NT2/D1 (cell line): ENCODE measurements around the gene STK16.
"Not testable (repeated sequence)": the region's sequence is repeated elsewhere in the genome, so short reads cannot be mapped to it uniquely, and the experiment has no call there.

Source experiments
- DNase-seq: peaks from one replicate; pipeline ENCODE4 v3.0.0-alpha.2; 2011; ENCODE audit warnings: low read depth, low spot score
- H3K27me3 ChIP-seq: 2 replicates; pipeline ENCODE4 v1.6.0; 2011; ENCODE audit warnings: mild to moderate bottlenecking; ENCODE audit not compliant: insufficient read length, insufficient read depth
- H3K36me3 ChIP-seq: 2 replicates; pipeline ENCODE4 v1.6.1; 2011; ENCODE audit warnings: mild to moderate bottlenecking, low read length, mixed read lengths; ENCODE audit not compliant: insufficient read depth, insufficient read length
- H3K4me1 ChIP-seq: 2 replicates; pipeline ENCODE4 v1.5.1; 2011; ENCODE audit not compliant: insufficient read depth, insufficient read length
- H3K4me3 ChIP-seq: 2 replicates; pipeline ENCODE4 v1.5.1; 2011; ENCODE audit warnings: low read depth; ENCODE audit not compliant: insufficient read length
- H3K9ac ChIP-seq: 2 replicates; pipeline ENCODE4 v1.6.0; 2011; ENCODE audit warnings: low read depth; ENCODE audit not compliant: insufficient read length
- H3K9me3 ChIP-seq: 2 replicates; pipeline ENCODE4 v1.5.1; 2011; ENCODE audit warnings: mild to moderate bottlenecking, low read length; ENCODE audit not compliant: insufficient read depth
- SUZ12 ChIP-seq: IDR thresholded peaks from 2 replicates; pipeline ENCODE4 v1.6.1; 2011; ENCODE audit not compliant: insufficient read length, insufficient read depth; ENCODE audit errors: extremely low read depth
- YY1 ChIP-seq: IDR thresholded peaks from 2 replicates; pipeline ENCODE4 v1.6.1; 2011; ENCODE audit not compliant: insufficient read length, insufficient read depth
- ZNF274 ChIP-seq: IDR thresholded peaks from 2 replicates; pipeline ENCODE4 v1.6.1; 2011; ENCODE audit warnings: mild to moderate bottlenecking, low read depth, low read length

Gene STK16

DNA sequence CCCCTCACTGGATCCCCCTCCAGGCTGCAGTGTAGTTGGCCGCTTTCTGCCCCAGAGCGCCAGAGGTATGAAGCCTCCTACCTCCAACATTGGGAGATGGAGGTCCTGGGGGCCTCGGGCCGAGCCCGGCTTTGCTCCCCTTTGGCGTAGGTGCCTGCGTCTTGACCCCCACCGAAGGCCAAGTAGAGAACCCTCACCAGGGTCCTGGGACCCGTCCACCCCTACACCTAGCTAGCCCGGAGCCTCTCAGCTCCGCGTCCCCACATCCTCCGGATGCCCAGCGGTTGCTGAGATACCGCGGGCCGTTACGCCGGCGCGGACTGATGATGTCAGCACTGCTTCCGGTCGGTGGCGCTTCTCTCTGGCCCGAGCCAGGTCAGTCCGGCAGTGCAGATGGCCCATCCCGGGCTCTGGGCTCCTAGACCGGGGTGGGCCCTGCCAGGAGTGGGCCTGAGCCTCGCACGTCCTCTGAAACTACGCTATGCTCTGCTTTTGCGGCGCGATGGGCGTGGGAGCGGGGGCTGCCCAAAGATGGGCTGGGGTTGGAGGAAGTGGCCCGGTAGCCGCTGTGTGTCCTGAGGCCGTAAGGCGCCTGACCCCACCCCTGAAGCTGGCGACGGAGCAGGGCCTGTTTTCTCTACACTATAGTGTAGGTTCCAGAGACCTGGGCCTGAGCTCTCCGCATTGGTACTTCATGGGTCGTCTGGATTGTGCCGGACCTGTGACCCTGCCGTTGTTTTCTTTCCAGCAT, at the start of gene STK16, which contains the start of gene GLB1L:
Gene STK16, plus strand, starts transcription at position 332 of the 751 bp plus-strand sequence. CDS start 521 bp downstream, outside the sequence.
Gene GLB1L, minus strand, starts transcription at position 297 of the 751 bp plus-strand sequence. CDS start 1,871 bp downstream, outside the sequence.
- Histone ChIP-seq H3K36me3 (peaks cover 40% of the 10 kb centered on the region), H3K27me3 (no peaks in the 10 kb centered on the region), H3K9ac (peak within 1 kb of the TSS; percentile 98), H3K9me3 (no peaks in the 10 kb centered on the region), H3K4me1 (peaks cover 14% of the 10 kb centered on the region), H3K4me3 (peak within 1 kb of the TSS; percentile 97)
- TF ChIP-seq YY1: no peak
- TF ChIP-seq SUZ12: no peak
- TF ChIP-seq ZNF274: no peak
- peak; percentile 90 for DNase-seq

GRCh38 chr2:219197388-219197787, 47.9 kb upstream of the STK16 start:
- H3K4me3 ChIP-seq: no peak overlapping the region
- no peak for DNase-seq
- TF ChIP-seq SUZ12 (no peak), ZNF274 (no peak), YY1 (no peak)
- H3K4me1 ChIP-seq: peaks cover 3% of the 10 kb centered on the region
- H3K9me3 ChIP-seq: peaks cover 6% of the 10 kb centered on the region; the same call in 1 of the 2 replicates
- no peaks in the 10 kb centered on the region for H3K36me3 ChIP-seq
- no peak overlapping the region for H3K9ac ChIP-seq
- no peaks in the 10 kb centered on the region for H3K27me3 ChIP-seq

- TF ChIP-seq ZNF274 (no peak), YY1 (no peak), SUZ12 (no peak)
- Histone ChIP-seq H3K4me1 (peaks cover 3% of the 10 kb centered on the region), H3K27me3 (no peaks in the 10 kb centered on the region), H3K9me3 (peaks cover 6% of the 10 kb centered on the region; the same call in 1 of the 2 replicates), H3K4me3 (no peak overlapping the region), H3K9ac (no peak overlapping the region), H3K36me3 (no peaks in the 10 kb centered on the region)
- DNase-seq: no peak
Measured at GRCh38 chr2:219198974-219199373, 46.3 kb upstream of the STK16 start.

- H3K27me3 ChIP-seq: no peaks in the 10 kb centered on the region
- DNase-seq: no peak
- no peak overlapping the region for H3K9ac ChIP-seq
- H3K4me3 ChIP-seq: no peak overlapping the region
- peaks cover 11% of the 10 kb centered on the region; the same call in 1 of the 2 replicates for H3K9me3 ChIP-seq
- peaks cover 3% of the 10 kb centered on the region for H3K4me1 ChIP-seq
- no peak for TF ChIP-seq ZNF274
- no peak for TF ChIP-seq YY1
- TF ChIP-seq SUZ12: no peak
- H3K36me3 ChIP-seq: no peaks in the 10 kb centered on the region
Measured at GRCh38 chr2:219199470-219200211, 45.6 kb upstream of the STK16 start.

- H3K4me3 ChIP-seq, H3K27me3 ChIP-seq, DNase-seq, H3K4me1 ChIP-seq, H3K36me3 ChIP-seq, H3K9ac ChIP-seq: not testable (repeated sequence)
- peaks cover 15% of the 10 kb centered on the region; the same call in 1 of the 2 replicates for H3K9me3 ChIP-seq
Measured at GRCh38 chr2:219200502-219201326, 44.6 kb upstream of the STK16 start.

DNA sequence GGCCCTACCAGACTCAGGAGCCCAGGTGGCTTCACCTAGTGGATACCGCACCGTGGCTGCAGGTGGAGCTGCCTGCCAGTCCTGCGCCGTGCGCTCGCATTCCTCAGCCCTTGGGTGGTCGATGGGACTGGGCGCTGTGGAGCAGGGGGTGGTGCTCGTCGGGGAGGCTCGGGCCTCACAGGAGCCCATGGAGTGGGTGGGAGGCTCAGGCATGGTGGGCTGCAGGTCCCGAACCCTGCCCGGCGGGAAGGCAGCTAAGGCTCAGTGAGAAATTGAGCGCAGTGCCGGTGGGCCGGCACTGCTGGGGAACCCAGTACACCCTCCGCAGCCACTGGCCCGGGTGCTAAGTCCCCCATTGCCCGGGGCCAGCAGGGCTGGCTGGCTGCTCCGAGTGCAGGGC, 43.9 kb upstream of the STK16 start:
- H3K4me3 ChIP-seq, DNase-seq, H3K27me3 ChIP-seq, H3K9ac ChIP-seq, H3K4me1 ChIP-seq, H3K36me3 ChIP-seq: not testable (repeated sequence)
- H3K9me3 ChIP-seq: peaks cover 15% of the 10 kb centered on the region; the same call in 1 of the 2 replicates
